Transverse colon (tissue), 4 donors: ENCODE data around the gene C2orf92. TPM values are rescaled to one million over a fixed set of nuclear protein-coding genes. Genes with fewer than 3 reads are reported as not detected.

Experiments
- DNase-seq: peaks from one replicate; pipeline ENCODE4 v3.0.0-alpha.2; 2019
- H3K27ac ChIP-seq, 4 donors: fragments of 200-600 bp; sonication (generic); 2 replicates each; pipeline ENCODE4 v1.5.1; 2016 to 2018; ENCODE audit warnings: inconsistent platforms in 4 of 4
- H3K27me3 ChIP-seq: fragments of 200-600 bp; sonication (generic); 2 replicates; pipeline ENCODE4 v1.5.1; 2017; ENCODE audit warnings: inconsistent platforms
- H3K36me3 ChIP-seq, 4 donors: fragments of 200-600 bp; sonication (generic); 2 replicates each; pipeline ENCODE4 v1.5.1; 2017 to 2019; ENCODE audit warnings: inconsistent platforms in 4 of 4
- H3K4me1 ChIP-seq, 4 donors: fragments of 200-600 bp; sonication (generic); 2 replicates each; pipeline ENCODE4 v1.5.1; 2017 to 2020; ENCODE audit warnings: inconsistent platforms in 4 of 4
- H3K4me3 ChIP-seq, 4 donors: fragments of 200-600 bp; sonication (generic); 1 replicate in 1 of 4; 2 replicates in 3 of 4; pipeline versions ENCODE4 v1.5.1 to v1.6.1; 2017 to 2019; ENCODE audit warnings: inconsistent platforms in 4 of 4
- H3K9me3 ChIP-seq, 2 donors: fragments of 200-600 bp; sonication (generic); 2 replicates each; pipeline ENCODE4 v1.5.1; 2017 to 2019; ENCODE audit warnings: inconsistent platforms in 2 of 2
- EP300 ChIP-seq: sonication (generic); formaldehyde crosslinking; IDR thresholded peaks from one replicate; pipeline ENCODE4 v1.6.1; 2017; ENCODE audit warnings: antibody characterized with exemption, low read depth
- POLR2A ChIP-seq: fragments of 450-650 bp; IDR thresholded peaks from one replicate; pipeline ENCODE4 v1.6.1; 2016; ENCODE audit warnings: antibody characterized with exemption, mild to moderate bottlenecking, moderate library complexity
- POLR2AphosphoS5 ChIP-seq, 3 donors: sonication (generic); formaldehyde crosslinking; IDR thresholded peaks; one replicate each; pipeline ENCODE4 v1.6.1; 2016; ENCODE audit warnings: antibody characterized with exemption in 3 of 3
- WGBS, 2 donors: methylation state at CpG; one replicate each; pipeline ENCODE4 v1.1.5; 2018; ENCODE audit warnings: low coverage in 1 of 2; 5-methylcytosine and 5-hydroxymethylcytosine counted together
- in situ Hi-C, 4 donors: fragments of 200-750 bp; cut with MboI; loops; one replicate each; pipeline versions ENCODE4 v1.15.0 to v1.15.1; 2017; ENCODE audit warnings: low sequenced_read_pairs in 3 of 4, low pct_ligation_motif_present in 1 of 4, low pct_unique_long_range_greater_than_20kb in 1 of 4
- intact Hi-C: fragments of 100-400 bp; cut with DNase I; formaldehyde crosslinking; loops from one replicate; pipeline ENCODE4 v1.15.1; 2023; ENCODE audit warnings: low total_unique reads
- total RNA-seq, 4 donors: library from RNA; depleted of rRNA; stranded (reverse); fragments of >200 nt; gene quantifications; one replicate each; pipeline ENCODE4 v1.1.0, GENCODE V29; 2016
- TF ChIP-seq, protein P1 (sequence below), 5 experiments: fragments of 200-600 bp in 3 of 5; fragments of 450-650 bp in 2 of 5; sonication (generic) in 3 of 5; IDR thresholded peaks; 1 replicate in 2 of 5; 2 replicates in 3 of 5; pipeline ENCODE4 v1.5.1; 2016 to 2017; ENCODE audit warnings: antibody characterized with exemption in 5 of 5, inconsistent platforms in 3 of 5, mild to moderate bottlenecking in 2 of 5, moderate library complexity in 1 of 5

The C2orf92 gene
- total RNA-seq, 4 donors from 2014 or later = 13.8 to 27.3 (median 17.9) TPM

GRCh38 chr2:97736608-97737330 lies 67.3 kb downstream of the C2orf92 start:
- Histone ChIP-seq H3K27ac (no peak overlapping the region), H3K36me3 (no peaks in the 10 kb centered on the region), H3K27me3 (no peaks in the 10 kb centered on the region), H3K4me1 (peaks cover 0 to 3% (median 0%) of the 10 kb centered on the region in 4 donors), H3K9me3 (no peaks in the 10 kb centered on the region), H3K4me3 (no peak overlapping the region)
- in situ Hi-C loops (no loop called here), intact Hi-C loops (no loop called here)
- WGBS, 2 donors = 71 to 83% methylated on average over 4 to 20 of the region's 20 CpGs
- TF ChIP-seq POLR2AphosphoS5 (IDR thresholded peaks at IDR 0.05) (no peak), POLR2A (no peak), EP300 (no peak)
- TF ChIP-seq, protein P1, sequence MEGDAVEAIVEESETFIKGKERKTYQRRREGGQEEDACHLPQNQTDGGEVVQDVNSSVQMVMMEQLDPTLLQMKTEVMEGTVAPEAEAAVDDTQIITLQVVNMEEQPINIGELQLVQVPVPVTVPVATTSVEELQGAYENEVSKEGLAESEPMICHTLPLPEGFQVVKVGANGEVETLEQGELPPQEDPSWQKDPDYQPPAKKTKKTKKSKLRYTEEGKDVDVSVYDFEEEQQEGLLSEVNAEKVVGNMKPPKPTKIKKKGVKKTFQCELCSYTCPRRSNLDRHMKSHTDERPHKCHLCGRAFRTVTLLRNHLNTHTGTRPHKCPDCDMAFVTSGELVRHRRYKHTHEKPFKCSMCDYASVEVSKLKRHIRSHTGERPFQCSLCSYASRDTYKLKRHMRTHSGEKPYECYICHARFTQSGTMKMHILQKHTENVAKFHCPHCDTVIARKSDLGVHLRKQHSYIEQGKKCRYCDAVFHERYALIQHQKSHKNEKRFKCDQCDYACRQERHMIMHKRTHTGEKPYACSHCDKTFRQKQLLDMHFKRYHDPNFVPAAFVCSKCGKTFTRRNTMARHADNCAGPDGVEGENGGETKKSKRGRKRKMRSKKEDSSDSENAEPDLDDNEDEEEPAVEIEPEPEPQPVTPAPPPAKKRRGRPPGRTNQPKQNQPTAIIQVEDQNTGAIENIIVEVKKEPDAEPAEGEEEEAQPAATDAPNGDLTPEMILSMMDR (IDR thresholded peaks at IDR 0.05) = no peak
- DNase-seq = no peak

DNA sequence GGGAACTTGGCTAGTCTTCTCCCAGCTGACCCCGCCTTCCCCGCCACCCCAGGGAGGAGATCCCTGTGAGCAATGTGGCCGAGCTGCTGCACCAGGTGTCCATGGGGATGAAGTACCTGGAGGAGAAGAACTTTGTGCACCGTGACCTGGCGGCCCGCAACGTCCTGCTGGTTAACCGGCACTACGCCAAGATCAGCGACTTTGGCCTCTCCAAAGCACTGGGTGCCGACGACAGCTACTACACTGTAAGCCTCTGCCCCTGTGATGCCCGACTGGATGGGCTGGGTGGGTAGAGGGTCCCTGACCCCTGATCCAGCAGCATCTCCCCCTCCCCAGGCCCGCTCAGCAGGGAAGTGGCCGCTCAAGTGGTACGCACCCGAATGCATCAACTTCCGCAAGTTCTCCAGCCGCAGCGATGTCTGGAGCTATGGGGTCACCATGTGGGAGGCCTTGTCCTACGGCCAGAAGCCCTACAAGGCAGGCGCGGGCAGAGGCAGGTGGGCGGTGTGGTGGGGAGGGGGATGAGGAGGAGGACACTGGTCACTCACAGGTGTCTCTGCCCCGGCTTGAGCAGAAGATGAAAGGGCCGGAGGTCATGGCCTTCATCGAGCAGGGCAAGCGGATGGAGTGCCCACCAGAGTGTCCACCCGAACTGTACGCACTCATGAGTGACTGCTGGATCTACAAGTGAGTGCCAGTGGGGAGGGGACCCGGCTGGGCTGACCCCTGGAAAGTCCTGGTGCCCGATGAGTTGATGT lies 68.1 kb downstream of the C2orf92 start:
- no peak for TF ChIP-seq POLR2AphosphoS5 (IDR thresholded peaks at IDR 0.05)
- no peak for TF ChIP-seq EP300
- no peak for TF ChIP-seq POLR2A
- TF ChIP-seq, protein P1 (IDR thresholded peaks at IDR 0.05) = no peak
- Histone ChIP-seq H3K4me3 (no peak overlapping the region), H3K27me3 (no peaks in the 10 kb centered on the region), H3K27ac (no peak overlapping the region), H3K9me3 (no peaks in the 10 kb centered on the region), H3K36me3 (no peaks in the 10 kb centered on the region), H3K4me1 (peaks cover 0 to 3% (median 0%) of the 10 kb centered on the region in 4 donors)
- intact Hi-C loops (no loop called here), in situ Hi-C loops (no loop called here)
- no peak for DNase-seq
- WGBS, 2 donors = 87% methylated on average over 26 of the region's 32 CpGs; no CpG with 5 or more reads in 1 of the 2 donors

- Histone ChIP-seq H3K36me3 (no peaks in the 10 kb centered on the region), H3K4me3 (no peak overlapping the region), H3K27ac (no peak overlapping the region), H3K9me3 (no peaks in the 10 kb centered on the region), H3K27me3 (no peaks in the 10 kb centered on the region), H3K4me1 (peaks cover 0 to 3% (median 0%) of the 10 kb centered on the region in 4 donors)
- intact Hi-C loops = no loop called here
- WGBS, 2 donors = 97% methylated on average over 9 of the region's 9 CpGs; no CpG with 5 or more reads in 1 of the 2 donors
- DNase-seq = no peak
- TF ChIP-seq EP300 (no peak), POLR2A (no peak), POLR2AphosphoS5 (IDR thresholded peaks at IDR 0.05) (no peak)
- TF ChIP-seq, protein P1 (IDR thresholded peaks at IDR 0.05) = no peak
- in situ Hi-C loops = no loop called here
Observed at GRCh38 chr2:97738179-97739019, 68.9 kb downstream of the C2orf92 start.
